Rectal smooth muscle tissue (tissue), 1 donor: ENCODE measurements around the gene CEACAM20.
A peak's percentile ranks its signal among the peaks of the same experiment; 100 is the strongest.
"Not testable (repeated sequence)": the region's sequence is repeated elsewhere in the genome, so short reads cannot be mapped to it uniquely, and the experiment has no call there.

Experiments used
- H3K27ac ChIP-seq: one replicate; pipeline ENCODE4 v1.7.0; 2013; ENCODE audit warnings: low read depth, low read length, inconsistent platforms
- H3K27me3 ChIP-seq: one replicate; pipeline ENCODE4 v1.7.0; 2013; ENCODE audit warnings: low read length; ENCODE audit not compliant: control insufficient read depth, insufficient read depth
- H3K36me3 ChIP-seq: one replicate; pipeline ENCODE4 v1.7.0; 2013; ENCODE audit warnings: low read length; ENCODE audit not compliant: control insufficient read depth, insufficient read depth
- H3K4me1 ChIP-seq: one replicate; pipeline ENCODE4 v1.7.0; 2013; ENCODE audit warnings: low read length; ENCODE audit not compliant: control insufficient read depth, insufficient read depth
- H3K4me3 ChIP-seq: one replicate; pipeline ENCODE4 v1.7.0; 2013; ENCODE audit warnings: low read length
- H3K9ac ChIP-seq: one replicate; pipeline ENCODE4 v1.7.0; 2013; ENCODE audit warnings: low read length

The CEACAM20 gene

GRCh38 chr19:44509478-44509877, 20.0 kb downstream of the CEACAM20 start:
- Histone ChIP-seq H3K4me3 (no peak overlapping the region), H3K9ac (no peak overlapping the region), H3K27me3 (no peaks in the 10 kb centered on the region), H3K4me1 (no peaks in the 10 kb centered on the region), H3K27ac (no peak overlapping the region), H3K36me3 (no peaks in the 10 kb centered on the region)

- peak within 1 kb of the TSS; percentile 67 for H3K9ac ChIP-seq
- H3K27me3 ChIP-seq, result no peaks in the 10 kb centered on the region
- H3K4me3 ChIP-seq, result peak within 1 kb of the TSS; percentile 92
- H3K36me3 ChIP-seq, result peaks cover 16% of the 10 kb centered on the region
- peak within 1 kb of the TSS; percentile 83 for H3K27ac ChIP-seq
- H3K4me1 ChIP-seq, result no peaks in the 10 kb centered on the region
Measured at GRCh38 chr19:44499962-44500949, 29.2 kb downstream of the CEACAM20 start, which contains the start of gene ZNF180. Gene ZNF180 (minus strand): TSS chr19:44500522. CDS start chr19:44497334, 3,188 bp downstream.

- H3K27me3 ChIP-seq, result no peaks in the 10 kb centered on the region
- H3K4me1 ChIP-seq, result no peaks in the 10 kb centered on the region
- H3K36me3 ChIP-seq, result peaks cover 23% of the 10 kb centered on the region
- H3K27ac ChIP-seq, result no peak overlapping the region
- peak overlapping the region; percentile 92 for H3K4me3 ChIP-seq
- no peak overlapping the region for H3K9ac ChIP-seq
Measured at GRCh38 chr19:44499559-44499958, 29.9 kb downstream of the CEACAM20 start.

- H3K27ac ChIP-seq, result no peak overlapping the region
- H3K4me3 ChIP-seq, result peak overlapping the region; percentile 92
- no peak overlapping the region for H3K9ac ChIP-seq
- H3K36me3 ChIP-seq, result peaks cover 26% of the 10 kb centered on the region
- H3K4me1 ChIP-seq, result no peaks in the 10 kb centered on the region
- no peaks in the 10 kb centered on the region for H3K27me3 ChIP-seq
Measured at GRCh38 chr19:44498988-44499387, 30.5 kb downstream of the CEACAM20 start.

- Histone ChIP-seq H3K27me3 (no peaks in the 10 kb centered on the region), H3K9ac (no peak overlapping the region), H3K4me1 (no peaks in the 10 kb centered on the region), H3K27ac (no peak overlapping the region), H3K36me3 (peaks cover 41% of the 10 kb centered on the region), H3K4me3 (no peak overlapping the region)
Measured at GRCh38 chr19:44496711-44497110, 32.8 kb downstream of the CEACAM20 start.

- H3K4me1 ChIP-seq, result no peaks in the 10 kb centered on the region
- no peaks in the 10 kb centered on the region for H3K27me3 ChIP-seq
- no peak overlapping the region for H3K4me3 ChIP-seq
- no peak overlapping the region for H3K9ac ChIP-seq
- peaks cover 46% of the 10 kb centered on the region for H3K36me3 ChIP-seq
- no peak overlapping the region for H3K27ac ChIP-seq
Measured at GRCh38 chr19:44476559-44477408, 52.7 kb downstream of the CEACAM20 start.

- H3K9ac ChIP-seq, H3K4me3 ChIP-seq, H3K36me3 ChIP-seq, H3K4me1 ChIP-seq, H3K27me3 ChIP-seq, H3K27ac ChIP-seq: not testable (repeated sequence)
Measured at GRCh38 chr19:44468730-44469129, 60.7 kb downstream of the CEACAM20 start.

GRCh38 chr19:44462600-44463286, 66.7 kb downstream of the CEACAM20 start:
- H3K4me1 ChIP-seq, H3K27ac ChIP-seq, H3K4me3 ChIP-seq, H3K36me3 ChIP-seq, H3K27me3 ChIP-seq, H3K9ac ChIP-seq: not testable (repeated sequence)
